ENCODE measurements around the gene RNGTT. TPM values are rescaled to one million over a fixed set of nuclear protein-coding genes. Genes with fewer than 3 reads are reported as not detected.

The RNGTT gene
- total RNA-seq, 1 donor = 24.9 TPM

- H3K4me3 ChIP-seq (ENCODE audit: low read depth, low read length) = no peak overlapping the region
- no peak for TF ChIP-seq CTCF (IDR thresholded peaks at IDR 0.05; ENCODE audit: insufficient read depth, low read length)
- DNase-seq (ENCODE audit: low read depth) = no peak
Measured at GRCh38 chr6:88921734-88922133, 41.7 kb downstream of the RNGTT start.

- TF ChIP-seq CTCF (IDR thresholded peaks at IDR 0.05; ENCODE audit: insufficient read depth, low read length) = no peak
- DNase-seq (ENCODE audit: low read depth) = peak; percentile 60
- no peak overlapping the region for H3K4me3 ChIP-seq (ENCODE audit: low read depth, low read length)
Measured at GRCh38 chr6:88920774-88921733, 42.4 kb downstream of the RNGTT start.

DNA sequence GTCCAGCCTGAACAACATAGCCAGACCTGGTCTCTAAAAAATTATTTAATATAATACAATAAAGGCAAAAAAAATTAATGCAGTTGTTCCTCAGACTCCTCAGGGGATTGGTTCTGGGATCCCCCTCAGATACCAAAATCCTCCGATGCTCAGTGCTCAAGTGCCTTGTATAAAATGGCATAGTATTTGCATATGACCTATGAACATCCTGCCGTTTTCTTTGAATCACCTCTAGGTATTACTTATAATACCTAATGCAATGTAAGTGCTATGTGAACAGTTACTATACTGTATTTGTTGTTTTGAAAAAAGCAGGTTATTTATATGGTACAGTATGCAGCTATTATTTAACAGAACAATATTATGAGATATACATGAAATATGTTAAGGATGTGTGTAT is 43.3 kb downstream of the RNGTT start:
- TF ChIP-seq CTCF (IDR thresholded peaks at IDR 0.05; ENCODE audit: insufficient read depth, low read length) = no peak
- DNase-seq (ENCODE audit: low read depth) = no peak
- no peak overlapping the region for H3K4me3 ChIP-seq (ENCODE audit: low read depth, low read length)

GRCh38 chr6:88919032-88919431 is 44.4 kb downstream of the RNGTT start:
- DNase-seq (ENCODE audit: low read depth) = peak; percentile 25
- H3K4me3 ChIP-seq (ENCODE audit: low read depth, low read length) = no peak overlapping the region
- TF ChIP-seq CTCF (IDR thresholded peaks at IDR 0.05; ENCODE audit: insufficient read depth, low read length) = peak; percentile 35

GRCh38 chr6:88916615-88917208 is 46.7 kb downstream of the RNGTT start:
- no peak for DNase-seq (ENCODE audit: low read depth)
- TF ChIP-seq CTCF (IDR thresholded peaks at IDR 0.05; ENCODE audit: insufficient read depth, low read length) = no peak
- no peak overlapping the region for H3K4me3 ChIP-seq (ENCODE audit: low read depth, low read length)

DNA sequence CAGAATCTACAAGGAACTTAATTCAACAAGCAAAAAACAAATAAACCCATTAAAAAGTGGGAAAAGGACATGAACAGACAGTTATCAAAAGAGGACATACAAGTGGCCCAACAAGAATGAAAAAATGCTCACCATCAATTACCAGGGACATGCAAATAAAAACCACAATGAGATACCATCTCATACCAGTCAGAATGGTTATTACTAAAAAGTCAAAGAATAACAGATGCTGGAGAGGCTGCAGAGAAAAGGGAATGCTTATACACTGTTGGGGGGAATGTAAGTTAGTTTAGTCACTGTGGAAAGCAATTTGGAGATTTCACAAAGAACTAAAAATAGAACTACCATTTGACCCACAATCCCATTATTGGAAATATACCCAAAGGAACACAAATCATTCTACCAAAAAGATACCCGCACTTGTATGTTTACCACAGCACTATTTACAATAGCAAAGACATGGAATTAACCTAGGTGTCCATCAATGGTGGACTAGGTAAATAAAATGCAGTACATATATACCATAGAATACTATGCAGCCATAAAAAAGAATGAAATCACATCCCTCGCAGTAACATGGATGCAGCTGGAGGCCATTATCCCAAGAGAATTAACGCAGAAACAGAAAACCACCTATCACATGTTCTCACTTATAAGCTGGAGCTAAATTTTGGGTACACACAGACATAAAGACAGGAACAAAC is 48.4 kb downstream of the RNGTT start:
- DNase-seq (ENCODE audit: low read depth) = no peak
- no peak for TF ChIP-seq CTCF (IDR thresholded peaks at IDR 0.05; ENCODE audit: insufficient read depth, low read length)
- no peak overlapping the region for H3K4me3 ChIP-seq (ENCODE audit: low read depth, low read length)

Data from fibroblast of the aortic adventitia (primary cell).